ENCODE measurements around the gene TMEM179B.
"Not testable (repeated sequence)": the region's sequence is repeated elsewhere in the genome, so short reads cannot be mapped to it uniquely, and the experiment has no call there.

- TF ChIP-seq CTCF (IDR thresholded peaks at IDR 0.05; ENCODE audit: low read depth, low read length); EZH2phosphoT487 (IDR thresholded peaks at IDR 0.05; ENCODE audit: low read depth): not testable (repeated sequence)
These were observed 26.4 kb upstream of the TMEM179B start for GRCh38 chr11:62760867-62761227.

All from OCI-LY3 (cell line).